Suppressor macrophage treated with lipopolysaccharide for 4 hours (primary cell): ENCODE data around the gene TNNT1.

Source experiments
- DNase-seq: peaks from one replicate; pipeline ENCODE4 v3.0.0-alpha.2; 2020

Gene TNNT1

DNA sequence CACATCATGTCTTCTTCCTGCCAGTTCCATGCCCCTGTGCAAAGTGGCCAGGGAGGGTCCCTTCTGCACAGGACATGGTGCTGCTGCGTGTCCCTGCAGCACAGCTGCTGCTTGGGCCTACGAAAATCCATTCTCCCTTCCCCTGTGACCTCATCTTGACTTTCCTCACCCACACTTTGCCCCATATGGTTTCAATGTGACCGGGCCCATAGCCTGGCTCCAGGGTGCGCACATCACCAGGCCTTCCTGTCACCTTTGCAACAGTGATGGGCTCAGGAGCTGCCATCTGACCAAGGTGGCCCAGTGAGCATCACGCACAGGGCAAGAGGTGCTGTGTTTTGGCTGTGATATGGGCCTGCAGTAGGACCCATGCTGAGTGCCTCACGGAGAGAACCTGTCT, 42.4 kb downstream of the TNNT1 start:
- DNase-seq = no peak

DNA sequence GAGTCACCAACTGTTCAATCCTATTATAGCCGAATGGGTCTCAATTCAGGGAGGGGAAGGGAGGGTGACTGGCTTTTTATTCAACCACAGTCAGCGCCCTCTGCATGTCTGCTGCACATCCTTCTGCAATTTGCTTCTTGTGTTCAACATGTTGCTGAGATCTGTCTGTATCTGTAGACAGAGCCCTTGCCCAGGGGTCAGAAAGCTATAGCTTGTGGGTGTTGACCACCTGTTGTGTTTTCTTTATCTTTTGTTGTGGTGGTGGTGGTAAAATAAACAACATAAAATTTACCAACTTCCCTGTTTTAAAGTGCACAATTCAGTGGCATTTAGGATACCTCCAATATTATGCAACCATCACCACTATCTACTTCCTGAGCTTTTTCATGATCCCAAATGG, 43.8 kb downstream of the TNNT1 start:
- no peak for DNase-seq

DNA sequence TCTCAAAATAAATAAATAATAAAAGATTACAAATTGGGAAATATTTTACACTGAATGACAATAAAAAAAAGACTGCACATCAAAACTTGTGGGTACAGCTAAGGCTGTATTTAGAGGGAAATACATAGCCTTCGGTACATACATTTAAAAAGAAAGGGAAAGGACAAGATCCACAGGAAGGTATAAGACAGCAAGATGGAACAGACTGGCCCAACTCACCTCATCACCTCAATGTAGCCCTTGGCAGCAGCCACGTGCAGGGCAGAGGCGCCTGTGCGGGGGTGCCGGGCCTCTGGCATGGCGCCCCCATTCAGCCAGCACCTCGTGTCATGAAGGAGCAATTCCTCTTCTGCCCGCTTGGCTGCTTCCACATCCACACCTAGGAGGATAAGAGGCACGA, 45.8 kb downstream of the TNNT1 start:
- DNase-seq = no peak

DNA sequence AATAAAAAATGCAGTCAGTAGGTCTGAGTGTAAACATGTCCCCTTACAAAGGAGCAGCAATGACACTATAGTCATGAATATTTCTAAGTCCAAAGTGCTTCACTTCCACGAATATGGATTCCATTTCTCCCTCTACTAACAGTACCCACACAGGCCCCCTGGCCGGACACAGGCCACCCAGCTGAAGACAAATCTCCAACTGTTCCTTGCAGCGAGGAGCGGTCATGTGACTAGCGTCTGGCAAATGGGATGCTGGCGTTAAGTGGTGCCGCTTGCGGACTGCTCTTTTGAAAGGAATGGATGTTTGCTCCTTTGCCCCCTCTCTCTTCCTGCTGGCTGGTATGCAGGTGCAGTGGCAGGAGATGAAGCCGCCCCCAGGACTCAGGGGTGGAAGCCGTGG, 47.7 kb downstream of the TNNT1 start:
- DNase-seq = no peak

DNA sequence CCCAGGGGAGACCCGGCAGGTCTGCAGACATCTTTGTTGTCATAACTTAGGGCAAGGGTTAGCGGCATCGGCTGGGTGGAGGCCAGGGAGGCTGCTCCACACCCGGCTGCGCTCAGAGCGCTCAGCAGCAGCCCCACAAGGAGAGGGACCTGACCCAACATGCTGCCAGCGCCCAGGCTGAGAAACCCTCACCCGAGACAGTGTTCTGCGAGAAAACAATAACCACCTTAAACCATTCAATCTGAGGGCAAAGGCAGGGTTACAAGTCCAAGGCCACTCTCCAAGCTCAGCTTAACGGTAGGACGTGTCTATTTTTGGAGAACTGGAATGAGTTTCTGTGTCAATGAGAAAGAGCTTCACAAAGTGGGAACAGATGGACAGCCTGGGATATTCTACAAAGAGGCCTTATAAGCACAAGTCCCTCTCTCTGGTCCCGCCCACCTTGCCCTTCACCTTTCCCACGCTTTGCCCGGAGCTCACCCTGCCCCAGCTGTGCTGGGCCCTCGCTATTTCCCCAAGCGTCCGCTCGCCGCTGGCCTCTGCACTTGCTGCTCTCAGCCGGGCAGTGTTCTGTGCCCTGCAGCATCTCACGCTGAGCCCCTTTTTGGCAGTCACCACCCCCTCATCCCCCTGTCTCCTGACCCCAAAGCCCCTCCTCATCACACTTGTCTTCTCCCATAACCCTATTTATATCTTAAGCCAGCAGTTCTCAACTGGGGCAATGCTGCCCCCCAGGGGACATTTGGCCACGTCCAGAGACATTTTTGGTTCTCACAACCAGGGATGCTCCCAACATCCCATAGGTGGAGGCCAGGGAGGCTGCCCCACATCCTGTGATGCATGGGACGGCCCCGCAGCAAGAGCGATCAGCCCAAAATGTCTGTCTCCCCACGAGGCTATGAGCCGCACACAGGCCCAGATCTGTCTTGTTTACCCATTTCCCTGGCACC, 49.2 kb downstream of the TNNT1 start:
- peak; percentile 23 for DNase-seq

DNA sequence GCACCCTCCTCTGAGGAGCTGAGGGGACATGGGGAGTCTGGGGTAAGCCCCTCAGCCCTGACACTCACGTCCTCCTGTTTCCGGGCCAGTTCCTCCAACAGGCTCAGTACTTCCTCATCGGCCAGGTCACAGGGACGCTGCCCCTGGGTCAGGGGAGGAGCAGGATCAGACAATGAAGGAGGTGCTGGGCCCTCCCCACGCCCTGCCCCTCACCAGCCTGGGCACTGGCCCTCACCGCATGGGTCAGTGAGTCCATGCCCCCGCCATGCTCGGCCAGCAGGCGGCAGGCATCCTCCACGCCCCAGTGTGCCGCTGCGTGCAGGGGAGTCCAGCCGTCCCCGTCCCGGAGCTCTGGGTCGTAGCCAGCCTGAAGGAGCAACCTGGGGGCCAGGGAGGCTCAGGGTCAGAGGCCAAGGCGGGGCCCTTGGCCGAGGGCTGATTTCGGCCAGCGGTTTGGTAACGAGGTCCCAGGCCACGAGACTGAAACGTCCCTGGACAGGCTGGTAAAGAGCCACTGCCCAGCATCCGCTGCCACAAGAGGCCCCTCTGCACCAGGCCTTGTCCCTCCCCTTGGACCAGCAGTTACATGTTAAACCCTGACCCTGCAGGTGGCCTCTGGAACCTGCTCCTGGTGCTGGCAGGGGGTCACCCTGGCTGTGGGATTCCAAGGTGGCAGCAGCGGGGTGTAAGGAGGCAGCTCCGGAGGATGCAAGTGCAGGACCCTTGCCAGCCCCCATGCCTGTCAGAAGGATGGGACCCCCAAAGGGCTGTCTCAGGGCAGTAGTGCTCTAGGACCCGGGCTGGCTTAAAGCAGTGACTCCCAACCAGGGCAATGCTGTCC, 50.1 kb downstream of the TNNT1 start:
- DNase-seq = peak; percentile 30

DNA sequence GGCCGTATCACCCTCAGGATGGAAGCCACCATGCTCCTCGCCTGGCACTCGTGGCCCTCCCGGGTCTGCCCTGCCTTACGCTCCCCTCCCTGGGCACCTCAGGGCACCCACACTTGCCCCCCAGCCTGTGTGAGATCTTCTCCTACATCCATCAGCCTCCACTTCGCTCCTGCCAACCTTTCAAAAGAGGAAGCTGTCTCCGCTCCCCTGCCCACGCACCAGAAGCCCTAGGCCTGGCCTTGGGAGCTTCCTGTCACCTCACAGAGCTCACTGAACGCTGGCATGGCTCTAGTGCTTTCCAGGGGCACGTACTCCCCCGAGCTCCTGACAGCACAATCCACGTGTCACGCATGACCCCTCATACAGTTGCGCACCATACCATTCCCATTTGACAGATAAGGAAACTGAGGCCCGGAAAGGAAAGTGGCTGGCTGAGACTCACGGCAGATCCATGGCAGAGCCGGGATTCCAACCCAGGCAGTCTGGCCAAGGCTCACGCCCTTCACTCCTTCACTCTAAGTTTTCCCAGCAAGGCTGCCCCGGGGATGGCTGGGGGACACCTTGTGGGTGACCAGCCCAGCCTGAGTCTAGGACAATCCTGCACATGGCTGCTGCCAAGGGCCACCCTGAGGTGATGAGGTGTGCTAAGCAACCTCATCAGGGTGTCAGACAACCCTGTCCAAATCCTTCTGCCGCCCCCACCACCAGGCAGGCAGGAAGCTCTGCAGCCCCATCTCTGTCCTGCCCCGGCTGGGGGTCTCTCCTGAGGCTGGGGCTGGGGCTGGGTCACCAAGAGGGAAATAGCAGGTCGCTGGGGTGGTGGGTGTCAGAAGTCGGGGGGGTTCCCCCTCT, 50.9 kb downstream of the TNNT1 start:
- DNase-seq = peak; percentile 83

DNA sequence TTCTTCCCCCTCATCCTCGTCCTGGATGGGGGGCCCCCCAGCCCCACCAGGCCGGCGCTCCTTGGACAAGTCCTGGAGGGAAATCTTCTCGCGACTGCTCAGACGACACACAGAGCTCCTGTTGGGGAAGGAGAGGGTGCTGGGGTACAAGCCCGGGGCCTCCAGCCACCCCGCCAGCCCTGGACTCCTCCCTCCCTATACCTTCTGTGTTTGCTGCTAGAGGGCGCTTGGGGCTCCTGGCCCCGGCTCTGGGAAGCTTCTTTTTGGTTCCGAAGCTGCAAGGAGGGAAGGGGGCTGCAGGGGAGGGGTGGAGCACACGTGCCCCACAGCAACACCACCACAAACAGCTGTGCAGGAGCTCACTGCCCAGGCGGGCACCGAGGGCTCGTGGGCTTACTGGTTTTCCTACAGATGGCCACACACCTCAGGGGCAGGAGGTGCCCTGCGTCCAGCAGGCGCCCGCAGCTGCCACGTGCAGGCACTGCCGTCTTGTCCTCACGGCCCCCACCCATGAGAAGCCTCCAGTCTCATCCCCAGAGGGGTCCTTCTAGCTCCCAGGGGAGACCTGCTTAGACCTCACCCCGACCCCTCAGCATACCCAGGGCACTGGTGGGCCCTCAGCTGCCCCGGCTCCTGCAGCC, 52.8 kb downstream of the TNNT1 start:
- DNase-seq = no peak

DNA sequence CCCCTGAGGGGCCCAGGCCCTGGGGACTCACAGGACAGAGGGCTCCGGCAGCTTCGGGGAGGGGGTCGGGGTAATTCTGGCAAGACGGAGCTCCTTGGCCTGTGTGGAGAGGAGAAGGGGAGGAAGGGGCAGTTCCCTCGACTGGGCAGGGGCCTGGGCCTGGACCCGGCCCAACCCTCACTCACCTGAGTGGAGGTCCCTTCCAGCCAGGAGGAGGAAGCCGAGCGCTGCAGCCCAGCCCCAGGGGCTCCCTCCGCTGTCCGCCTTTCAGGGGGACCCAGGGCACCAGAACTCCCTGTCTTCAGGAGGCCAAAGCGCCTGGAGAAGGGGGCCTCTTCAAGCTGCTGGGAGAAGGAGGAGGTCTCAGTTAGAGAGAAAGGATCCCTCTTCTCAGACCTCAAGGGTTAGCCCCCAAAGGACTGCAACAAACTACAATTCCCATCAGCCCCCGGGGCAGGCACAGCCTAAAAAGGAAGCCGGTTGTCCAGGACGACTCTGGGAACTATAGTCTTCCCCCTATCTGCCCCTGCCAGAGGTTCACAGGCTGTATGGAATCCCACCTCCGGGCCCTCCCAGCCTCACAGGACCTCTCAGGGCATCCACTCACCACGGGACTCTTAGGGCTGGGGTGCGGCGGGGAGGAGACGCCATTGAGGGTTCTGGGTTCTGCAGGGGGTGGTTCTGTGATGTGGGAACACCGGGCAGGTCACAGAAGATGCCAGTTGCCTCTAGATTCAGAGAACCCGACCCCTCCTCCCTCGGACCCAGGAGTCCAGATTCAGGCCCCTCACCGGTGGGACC, 53.5 kb downstream of the TNNT1 start:
- no peak for DNase-seq

DNA sequence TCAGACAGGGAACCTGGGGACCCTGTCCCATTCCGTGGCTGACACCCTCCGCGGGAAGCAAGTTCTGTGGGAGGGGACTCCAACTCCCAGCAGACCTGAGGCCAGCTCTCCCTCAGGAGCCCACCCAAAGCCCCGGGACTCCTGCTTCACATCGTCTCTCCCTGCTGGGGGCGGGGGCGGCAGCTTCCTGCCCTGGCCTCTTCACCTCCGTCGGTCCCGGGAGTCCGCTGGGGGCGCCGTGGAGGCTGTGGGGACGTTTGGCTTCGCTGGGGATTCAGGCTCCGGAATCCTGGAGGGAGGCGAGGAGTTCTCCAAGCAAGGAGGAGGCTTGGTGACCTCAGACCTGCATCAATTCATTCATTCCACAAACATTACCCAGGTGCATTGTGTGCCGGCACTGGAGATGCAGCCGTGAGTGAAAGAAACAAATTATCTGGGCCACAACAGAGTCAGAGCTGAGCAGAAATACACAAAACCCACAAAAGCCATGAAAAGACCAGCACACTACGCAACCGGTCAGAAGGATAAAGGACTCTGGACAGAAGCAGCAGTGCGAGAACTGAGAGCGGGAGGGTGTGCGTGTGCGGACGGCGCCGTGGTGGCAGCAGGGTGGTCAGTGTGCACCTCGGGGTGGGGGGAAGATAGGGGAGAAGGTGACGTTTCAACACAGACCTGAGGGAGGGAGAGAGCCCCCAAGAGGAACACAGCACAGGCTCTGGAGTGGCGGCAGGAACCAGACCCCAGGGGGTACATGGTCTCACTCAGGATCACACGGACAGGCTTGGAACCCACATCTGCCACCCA, 54.3 kb downstream of the TNNT1 start:
- no peak for DNase-seq

DNA sequence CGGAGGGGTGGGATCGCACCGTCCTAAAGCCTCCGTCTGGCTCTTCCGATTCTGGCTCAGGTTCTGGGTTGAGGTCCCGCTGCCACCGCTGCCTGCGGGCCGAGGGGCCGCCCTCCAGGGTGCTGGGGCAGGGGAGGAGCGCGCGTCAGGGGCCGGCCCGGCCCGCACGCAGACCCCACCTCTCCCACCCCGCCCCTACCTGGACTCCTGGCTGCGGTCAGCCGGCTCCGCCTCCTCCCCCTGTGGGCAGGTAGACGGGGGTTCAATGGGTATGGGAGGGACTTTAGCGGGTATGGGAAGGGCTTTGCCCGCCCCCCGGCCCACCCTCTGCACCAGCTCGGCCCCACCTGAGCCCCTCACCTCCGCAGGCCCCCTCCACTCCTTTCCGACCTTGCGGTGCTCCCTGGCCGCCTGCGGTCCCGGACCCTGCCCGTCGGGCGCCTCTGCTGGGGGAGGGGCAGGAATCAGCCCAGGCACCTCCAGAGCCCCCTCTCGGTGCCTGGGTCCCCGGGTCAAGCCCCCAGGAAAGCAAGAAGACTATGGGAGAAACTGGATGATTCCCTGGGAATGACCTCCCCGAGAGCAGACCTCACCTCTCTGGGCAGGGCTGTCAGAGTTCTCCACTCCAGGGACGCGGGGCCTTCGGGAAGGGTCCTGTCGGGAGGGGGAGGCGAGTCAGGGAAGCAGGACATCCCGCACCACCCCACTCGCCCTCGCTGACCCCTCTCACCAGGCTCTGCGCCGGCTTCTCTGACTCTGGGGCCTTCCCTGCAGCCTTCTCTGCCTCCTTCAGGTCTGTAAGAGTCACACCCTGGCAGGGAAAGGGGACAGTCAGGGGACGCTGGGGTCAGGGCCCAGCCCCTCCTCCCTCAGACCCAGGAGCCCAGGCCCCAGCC, 56.3 kb downstream of the TNNT1 start:
- no peak for DNase-seq

DNA sequence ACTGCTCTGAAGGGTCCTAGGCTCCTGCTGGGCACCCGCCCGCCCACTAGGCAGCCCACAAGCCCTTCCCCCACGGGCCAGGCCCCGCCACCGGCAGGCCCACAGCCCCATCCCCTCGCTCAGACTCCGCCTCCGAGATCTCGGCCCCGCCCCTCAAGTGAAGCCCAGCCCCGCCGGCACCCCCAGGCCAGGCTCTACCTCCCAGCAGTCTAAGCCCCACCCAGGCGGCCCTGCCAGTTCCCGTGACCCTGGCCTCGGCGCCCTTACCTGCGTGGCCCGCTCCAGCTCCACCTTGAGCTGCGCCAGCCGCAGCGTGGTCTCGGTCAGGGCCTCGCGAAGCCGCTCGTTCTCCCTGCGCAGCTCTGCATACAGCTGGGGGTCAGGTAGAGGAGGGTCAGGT, 57.1 kb downstream of the TNNT1 start:
- no peak for DNase-seq

DNA sequence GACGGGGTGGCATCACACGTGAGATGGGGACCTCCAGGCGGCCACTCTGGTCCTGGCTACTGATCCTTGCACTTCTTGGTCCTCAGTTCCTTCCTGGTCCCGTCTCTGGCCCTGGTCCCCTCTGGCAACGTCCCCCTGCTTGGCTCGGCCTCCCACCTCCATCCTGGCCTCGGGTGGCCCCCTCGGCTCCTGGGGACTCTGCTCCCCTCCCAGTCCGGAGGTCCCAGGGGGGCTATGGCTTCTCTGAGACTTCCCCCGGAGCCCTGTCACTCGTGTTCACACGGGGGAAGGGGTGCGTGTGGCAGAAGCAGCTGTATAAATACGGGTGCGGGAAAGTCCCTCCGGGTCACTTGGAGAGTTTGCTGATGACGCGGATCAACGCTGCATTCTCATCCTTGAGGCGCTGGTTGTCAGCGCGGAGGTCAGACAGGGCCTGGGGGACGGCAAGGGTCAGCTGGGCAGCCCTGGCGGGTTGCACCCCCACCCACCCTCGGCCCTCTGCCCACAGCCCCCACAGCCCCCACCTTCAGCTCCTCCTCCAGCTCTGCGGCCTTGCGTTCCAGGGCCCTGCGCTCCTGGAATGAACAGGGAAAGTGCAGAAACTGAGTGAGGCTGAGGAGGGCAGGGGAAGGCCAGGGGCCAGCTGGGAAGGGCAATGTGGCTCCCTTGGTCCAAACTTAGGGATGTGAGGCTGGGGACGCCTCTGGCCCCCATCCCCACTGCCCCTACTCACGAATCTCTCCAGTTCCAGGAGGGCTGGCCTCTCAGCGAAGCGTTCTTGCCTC, 57.7 kb downstream of the TNNT1 start:
- no peak for DNase-seq

DNA sequence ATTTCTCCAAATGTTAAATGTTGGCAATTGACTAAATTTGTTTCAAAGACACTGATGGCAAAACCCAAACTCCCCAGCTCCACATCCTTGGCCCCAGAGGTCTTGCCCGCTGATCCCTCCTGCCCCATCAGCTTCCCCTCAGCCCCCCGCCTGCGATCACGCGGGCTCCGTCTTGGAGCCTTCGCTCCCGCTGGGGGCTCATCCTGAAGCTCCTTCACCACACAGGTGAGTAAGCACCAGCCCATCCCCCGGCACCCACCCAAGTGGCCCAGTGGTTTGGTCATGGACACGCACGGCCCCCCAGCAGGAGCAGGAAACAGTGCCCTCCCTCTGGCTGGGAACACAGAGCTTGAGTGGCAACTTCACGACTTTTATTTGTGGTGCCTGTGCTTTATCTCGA, 58.4 kb downstream of the TNNT1 start:
- no peak for DNase-seq

DNA sequence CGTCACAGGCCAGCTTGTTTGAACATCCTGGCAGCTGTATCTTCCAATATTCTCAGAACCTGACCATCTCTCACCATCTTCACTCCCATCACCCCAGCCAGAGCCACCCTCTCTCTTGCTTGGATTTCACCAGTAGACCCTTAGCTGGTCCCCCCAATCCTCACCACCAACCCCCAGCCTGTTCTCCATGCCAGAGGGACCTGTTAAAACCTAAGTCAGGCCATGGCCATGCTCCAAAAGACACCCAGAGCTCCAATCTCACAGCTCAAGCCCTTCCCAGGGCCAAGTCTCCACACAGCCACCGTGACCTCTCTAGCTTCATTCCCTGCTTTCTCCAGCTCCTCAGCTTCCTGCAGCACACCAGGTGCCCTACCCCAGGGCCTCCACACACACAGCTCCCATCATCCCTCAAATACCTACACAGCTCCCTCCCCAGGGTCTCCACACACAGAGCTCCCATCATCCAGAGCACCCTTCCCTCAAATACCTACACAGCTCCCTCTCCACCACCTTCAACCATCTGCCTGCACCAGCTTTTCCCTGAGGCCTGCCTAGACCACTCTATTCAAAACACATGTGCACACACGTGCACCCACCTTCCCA, 59.6 kb downstream of the TNNT1 start:
- DNase-seq = no peak

DNA sequence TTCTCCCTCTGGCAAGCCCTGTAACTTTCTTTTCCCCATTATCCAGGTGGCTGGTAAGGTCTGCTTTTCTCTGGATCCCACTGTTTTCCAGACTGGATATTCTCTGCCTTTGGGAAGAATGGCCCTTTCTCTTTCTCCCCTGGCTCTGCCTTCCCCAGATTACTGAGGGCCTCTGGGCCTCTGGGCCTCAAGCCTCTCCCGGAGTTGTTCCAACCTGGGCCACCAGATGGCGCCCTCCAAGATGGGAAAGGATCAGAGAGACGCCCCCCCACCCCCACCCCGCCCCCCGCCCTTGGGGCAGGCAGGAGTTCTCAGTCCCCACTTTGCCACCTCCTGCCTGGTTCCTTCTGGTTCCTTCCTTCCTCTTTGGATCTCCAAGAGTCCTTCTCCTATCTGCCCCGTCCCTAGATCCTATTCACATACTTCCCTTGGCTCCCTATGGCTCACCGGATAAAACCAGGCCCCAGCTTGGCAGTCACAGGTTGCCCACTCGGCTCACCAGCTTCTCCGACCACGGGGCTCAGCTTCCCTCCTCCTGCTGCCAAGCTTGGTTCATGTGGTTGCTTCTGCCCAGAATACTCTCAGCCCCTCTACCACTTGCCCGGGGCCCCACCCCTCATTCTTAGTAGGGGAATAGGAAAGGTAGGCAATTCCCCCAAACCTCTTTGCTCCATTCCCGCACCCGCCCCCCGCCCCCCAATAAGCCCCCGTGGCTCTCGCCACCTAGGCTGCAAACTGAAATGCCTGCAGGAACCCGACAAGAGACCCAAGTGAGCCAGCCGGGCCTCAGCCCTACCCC, 60.3 kb downstream of the TNNT1 start:
- DNase-seq = peak; percentile 83

DNA sequence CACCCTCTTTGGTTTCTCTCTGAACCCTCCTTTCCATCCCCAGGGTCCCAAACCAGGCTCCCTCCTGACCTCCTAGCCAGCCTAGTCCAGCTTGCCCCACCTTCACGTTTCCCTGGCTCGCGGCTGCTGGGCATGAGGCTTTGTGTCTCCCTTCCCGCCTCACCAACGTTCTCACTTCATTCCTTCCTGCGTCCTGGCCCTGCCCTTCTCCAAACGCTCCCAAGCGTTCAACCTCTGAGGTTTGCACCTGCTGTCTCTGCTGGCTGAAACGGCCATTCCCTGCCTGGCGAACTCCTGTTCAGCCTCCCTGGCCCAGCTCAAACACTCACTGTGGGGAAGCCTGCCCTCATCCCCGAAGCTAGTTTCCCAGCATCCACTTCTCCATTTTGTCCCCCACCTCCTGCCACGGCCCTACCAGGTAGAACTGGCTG, 61.0 kb downstream of the TNNT1 start:
- DNase-seq = no peak

DNA sequence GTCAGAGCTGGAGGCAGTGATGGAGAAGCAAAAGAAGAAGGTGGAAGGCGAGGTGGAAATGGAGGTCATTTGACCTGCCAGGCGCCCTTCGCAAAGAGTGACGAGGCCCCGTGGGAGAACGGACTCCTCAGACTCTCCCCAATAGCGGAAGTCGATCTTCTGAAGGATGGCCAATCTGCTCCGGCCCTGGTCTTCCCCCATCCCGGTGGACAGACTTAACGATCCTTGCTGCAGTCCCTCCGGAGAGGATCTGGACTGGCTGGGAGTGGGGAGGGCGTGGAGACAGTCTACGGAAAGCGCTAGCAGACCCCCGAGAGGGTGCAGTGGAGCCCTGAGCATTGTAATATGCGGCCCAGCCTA, 61.5 kb downstream of the TNNT1 start:
- DNase-seq = peak; percentile 40
